ENCODE results near the gene PIP5K1A.
"Not testable (repeated sequence)": the region's sequence is repeated elsewhere in the genome, so short reads cannot be mapped to it uniquely, and the experiment has no call there.

The PIP5K1A gene, protein sequence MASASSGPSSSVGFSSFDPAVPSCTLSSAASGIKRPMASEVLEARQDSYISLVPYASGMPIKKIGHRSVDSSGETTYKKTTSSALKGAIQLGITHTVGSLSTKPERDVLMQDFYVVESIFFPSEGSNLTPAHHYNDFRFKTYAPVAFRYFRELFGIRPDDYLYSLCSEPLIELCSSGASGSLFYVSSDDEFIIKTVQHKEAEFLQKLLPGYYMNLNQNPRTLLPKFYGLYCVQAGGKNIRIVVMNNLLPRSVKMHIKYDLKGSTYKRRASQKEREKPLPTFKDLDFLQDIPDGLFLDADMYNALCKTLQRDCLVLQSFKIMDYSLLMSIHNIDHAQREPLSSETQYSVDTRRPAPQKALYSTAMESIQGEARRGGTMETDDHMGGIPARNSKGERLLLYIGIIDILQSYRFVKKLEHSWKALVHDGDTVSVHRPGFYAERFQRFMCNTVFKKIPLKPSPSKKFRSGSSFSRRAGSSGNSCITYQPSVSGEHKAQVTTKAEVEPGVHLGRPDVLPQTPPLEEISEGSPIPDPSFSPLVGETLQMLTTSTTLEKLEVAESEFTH

DNA sequence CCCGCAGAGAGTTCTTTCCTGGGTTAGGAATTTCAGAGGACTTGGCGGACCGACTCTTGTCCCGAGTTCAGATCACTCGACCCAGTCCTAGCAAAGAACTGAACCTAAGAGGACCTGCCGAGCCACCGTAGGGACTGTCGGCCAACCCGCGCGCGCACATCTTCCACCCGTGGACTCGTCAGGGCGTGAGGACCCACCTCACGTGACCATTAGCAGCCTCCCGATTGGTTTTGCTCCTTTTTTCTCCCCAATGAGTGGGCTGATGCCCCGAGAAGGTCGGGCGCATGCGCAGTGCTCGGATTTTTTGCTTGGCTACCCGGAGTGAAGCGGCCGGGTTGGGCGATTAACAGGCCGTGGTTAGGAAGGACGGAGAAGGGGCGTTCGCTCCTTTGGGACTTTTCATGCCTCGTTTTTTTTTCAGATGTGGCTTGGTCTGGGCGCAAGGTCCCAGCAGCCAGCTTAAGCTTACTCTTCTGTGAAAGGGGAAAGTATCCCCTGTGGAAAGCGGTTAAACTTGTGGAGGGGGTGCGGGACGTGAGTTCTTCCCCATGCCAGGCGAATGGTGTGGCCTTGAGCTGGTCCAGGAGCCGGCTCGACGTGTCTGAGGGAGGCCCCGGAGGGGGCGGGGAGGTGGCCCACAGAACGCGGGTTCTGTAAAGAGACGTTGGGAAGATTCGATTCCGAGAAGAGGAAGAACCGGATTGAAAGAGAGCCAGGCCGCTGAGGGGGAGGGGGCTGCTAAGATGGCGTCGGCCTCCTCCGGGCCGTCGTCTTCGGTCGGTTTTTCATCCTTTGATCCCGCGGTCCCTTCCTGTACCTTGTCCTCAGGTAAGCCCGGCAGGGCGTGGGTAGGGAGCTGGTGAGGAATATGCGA, at the start of gene PIP5K1A:
Gene PIP5K1A (plus strand): TSS at position 299 of the 874 bp plus-strand sequence. CDS start 445 bp downstream, at position 744.
- DNase-seq, result peak; percentile 98

DNA sequence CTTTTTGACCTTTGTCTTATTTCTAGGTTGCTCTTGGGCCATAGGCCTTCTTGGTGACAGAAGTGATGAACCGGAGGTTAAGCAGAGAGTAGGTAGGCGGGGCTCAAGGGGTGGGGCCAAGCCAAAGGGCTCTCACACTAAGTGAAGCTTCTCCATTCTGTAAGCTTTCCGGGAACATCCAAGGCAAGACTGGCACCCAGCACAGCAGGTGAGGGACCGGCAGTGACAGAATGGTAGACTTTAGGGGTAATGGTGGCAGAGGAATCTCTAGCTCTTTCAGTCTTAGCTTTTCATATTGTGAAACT, 41.9 kb upstream of the PIP5K1A start, which contains the start of gene TNFAIP8L2:
Gene TNFAIP8L2 (plus strand): TSS at position 135 of the 305 bp plus-strand sequence. CDS start 2,049 bp downstream, outside the sequence.
- no peak for DNase-seq

DNA sequence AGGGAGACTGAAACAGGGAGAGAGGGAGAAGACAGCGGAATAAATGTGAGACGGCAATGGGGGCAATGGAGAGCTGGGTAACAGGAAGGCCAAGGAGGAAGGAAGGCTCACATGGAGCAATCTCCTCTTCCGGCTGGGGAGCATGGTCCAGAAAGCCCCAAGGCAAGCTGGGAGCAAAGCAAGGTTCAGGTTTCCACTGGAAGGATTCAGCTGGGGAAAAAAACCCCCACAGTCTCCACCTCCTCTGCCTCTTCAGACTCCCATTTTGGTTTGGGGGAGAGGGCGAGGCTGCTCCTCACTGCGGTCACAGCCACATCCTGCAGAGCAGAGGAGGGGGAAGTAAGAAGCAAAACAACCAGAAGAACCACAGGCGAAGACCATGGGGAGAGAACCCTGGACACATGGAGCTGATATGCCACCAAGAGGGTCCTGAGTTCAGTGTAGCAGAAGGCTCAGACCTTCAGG, 41.3 kb upstream of the PIP5K1A start:
- DNase-seq, result no peak

DNA sequence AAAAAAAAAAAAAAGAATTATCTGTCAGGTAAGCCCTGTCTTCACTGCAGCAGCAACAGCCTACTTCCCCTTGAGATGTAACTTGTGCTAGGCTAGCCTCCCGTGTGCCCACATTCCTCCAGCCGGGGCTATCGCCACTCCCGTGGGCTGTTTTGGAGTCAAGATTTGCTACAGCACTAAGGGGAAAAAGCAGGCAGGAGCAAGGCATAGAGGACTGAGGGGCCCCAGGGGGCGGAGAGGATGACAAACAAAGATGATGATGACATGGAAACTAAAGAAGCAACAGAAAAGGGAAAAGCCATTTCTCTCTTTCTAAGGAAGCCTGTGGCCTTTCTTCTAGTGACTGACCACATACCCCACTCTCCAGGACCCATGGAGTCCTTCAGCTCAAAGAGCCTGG, 40.0 kb upstream of the PIP5K1A start:
- no peak for DNase-seq

DNA sequence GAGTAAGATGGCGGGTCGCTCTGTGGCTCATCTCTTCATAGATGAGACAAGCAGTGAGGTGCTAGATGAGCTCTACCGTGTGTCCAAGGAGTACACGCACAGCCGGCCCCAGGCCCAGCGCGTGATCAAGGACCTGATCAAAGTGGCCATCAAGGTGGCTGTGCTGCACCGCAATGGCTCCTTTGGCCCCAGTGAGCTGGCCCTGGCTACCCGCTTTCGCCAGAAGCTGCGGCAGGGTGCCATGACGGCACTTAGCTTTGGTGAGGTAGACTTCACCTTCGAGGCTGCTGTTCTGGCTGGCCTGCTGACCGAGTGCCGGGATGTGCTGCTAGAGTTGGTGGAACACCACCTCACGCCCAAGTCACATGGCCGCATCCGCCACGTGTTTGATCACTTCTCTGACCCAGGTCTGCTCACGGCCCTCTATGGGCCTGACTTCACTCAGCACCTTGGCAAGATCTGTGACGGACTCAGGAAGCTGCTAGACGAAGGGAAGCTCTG, 39.6 kb upstream of the PIP5K1A start:
- no peak for DNase-seq

DNA sequence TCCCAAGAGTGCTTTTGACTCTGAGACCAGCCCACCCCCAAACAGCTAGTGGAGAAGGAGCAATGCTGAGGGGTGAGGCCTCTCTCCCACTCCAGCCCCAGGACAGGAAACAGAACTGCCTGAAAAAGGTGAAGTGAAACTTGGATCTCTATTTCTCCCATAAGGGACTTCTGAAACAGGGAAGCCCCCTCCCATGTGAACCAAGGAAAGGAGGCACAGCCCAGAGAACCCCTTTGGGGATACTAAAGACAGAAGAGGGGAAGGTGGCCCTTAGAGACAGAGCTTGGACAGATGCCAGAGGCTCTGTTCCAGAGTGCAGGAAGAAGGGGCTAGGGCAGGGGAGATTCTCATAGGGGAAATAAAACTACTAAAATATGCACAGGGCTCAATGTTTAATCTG, 39.0 kb upstream of the PIP5K1A start:
- no peak for DNase-seq

DNA sequence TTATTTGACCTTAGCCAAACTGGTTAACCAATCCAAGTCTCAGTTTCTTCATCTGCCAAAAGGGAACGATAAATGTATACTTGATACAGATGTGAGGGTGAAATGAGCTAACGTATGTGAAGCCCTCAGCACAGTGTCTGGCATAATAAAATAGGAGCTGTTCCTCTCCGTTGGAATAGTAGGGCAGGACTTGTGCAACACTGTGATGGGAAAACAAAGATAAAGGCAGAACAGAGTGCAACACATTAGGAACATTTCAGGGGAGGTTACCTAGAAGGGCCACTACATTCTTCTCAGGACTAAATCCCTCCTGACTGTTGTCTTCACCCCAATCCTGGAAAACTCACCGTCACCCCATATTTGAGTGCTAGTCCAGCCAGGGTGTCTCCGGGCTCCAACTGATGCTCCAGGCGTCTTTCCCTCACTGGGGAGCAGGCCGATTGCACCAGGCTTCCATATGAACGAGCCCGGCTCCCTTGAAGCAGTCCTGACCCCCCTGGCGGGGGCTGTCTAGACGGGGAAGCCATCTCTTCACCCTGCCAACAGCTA, 33.5 kb upstream of the PIP5K1A start:
- no peak for DNase-seq

DNA sequence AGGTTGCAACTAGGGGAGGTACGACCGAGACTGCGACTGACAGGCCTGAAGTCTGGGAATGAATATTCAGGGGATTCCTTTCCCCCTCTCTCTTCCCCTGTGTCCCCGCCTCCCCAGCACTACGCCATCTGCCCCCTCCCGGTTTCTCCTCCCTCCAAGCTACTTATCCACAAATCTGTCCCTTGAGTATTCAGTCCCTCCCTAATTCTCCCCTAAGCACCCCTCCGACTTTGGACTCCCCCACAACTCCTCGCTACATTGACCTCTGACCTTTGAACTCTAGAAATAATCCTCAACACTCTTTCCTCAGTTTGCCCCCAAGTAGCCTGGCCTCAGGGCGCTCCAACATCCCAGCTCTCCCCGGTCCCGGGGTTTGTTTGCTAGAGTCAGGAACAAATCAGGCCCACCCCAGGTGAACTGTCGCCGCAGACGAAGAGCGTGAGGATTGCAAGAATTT, 33.0 kb upstream of the PIP5K1A start:
- DNase-seq, result peak; percentile 63

DNA sequence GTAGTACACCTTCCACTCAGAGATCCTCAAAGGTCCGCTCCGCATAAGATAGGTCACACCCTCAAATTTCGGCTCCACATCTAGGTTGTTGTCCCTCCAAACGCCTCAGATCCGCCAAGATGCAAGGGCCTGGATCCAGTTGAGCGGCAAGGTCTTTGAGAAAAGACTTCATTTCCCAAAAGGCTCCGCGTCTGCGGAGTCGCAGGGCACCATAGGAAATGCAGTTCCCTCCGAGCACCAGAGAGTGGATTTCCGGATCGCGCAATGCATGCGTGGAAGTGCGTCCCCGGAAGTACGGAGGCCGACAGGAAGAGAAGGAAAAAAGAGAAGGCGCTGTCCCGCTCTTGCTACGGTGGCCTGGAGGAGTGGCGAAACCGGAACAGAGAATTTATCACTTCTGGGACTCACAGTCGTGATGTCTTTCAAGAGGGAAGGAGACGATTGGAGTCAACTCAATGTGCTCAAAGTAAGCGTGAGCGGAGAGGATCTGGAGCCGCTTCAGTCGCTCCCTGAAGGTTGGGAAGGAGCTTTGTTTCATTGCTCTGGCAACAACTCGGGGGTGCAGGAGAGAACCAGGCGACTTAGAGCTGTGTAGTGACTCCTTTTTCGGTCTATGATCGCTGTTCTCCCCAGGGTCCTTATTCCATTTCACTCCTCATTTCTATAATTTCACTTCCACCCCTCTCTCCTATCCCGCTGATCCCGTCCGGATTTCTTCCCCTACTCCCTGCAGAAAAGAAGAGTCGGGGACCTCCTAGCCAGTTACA, 32.4 kb upstream of the PIP5K1A start, which contains the start of the genes LYSMD1 and SCNM1:
Gene LYSMD1 (minus strand): TSS at position 165 of the 767 bp plus-strand sequence. CDS start 644 bp downstream, outside the sequence.
Gene SCNM1 (plus strand): TSS at position 407 of the 767 bp plus-strand sequence. CDS start 9 bp downstream, at position 416.
- DNase-seq, result peak; percentile 98

DNA sequence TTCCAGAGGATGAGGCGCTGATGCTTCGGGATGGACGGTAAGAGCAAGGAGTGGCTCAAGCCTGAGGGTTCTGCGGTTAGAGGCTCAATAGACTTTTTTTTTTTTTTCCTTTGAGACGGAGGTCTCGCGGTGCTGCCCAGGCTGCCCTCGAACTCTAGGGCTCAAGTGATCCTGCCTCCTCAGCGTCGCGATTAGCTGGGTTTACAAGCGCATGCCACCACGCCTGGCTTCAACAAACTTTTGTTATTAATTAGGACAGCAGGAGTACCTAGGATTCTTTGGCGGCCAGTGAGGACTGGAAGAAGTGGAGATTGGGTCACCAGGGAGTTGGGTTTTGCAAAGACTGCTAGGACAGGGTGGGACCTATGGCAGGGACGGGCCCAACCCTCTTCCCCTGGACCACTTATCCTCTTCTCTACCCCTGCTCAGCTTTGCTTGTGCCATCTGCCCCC, 31.8 kb upstream of the PIP5K1A start:
- no peak for DNase-seq

DNA sequence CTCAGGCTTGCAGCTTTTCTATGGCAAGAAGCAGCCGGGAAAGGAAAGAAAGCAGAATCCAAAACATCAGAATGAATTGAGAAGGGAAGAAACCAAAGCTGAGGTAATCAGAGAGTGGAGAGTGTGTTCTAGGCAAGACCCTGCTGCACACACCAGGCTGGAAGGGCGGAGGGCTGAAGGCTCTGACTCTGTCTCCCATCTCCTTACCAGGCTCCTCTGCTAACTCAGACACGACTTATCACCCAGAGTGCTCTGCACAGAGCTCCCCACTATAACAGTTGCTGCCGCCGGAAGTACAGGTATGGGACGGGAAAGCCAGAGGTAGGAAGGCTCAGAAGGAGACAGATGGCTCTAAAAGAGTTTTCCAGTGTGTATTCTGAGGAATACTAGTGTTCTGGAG, 31.2 kb upstream of the PIP5K1A start:
- no peak for DNase-seq

DNA sequence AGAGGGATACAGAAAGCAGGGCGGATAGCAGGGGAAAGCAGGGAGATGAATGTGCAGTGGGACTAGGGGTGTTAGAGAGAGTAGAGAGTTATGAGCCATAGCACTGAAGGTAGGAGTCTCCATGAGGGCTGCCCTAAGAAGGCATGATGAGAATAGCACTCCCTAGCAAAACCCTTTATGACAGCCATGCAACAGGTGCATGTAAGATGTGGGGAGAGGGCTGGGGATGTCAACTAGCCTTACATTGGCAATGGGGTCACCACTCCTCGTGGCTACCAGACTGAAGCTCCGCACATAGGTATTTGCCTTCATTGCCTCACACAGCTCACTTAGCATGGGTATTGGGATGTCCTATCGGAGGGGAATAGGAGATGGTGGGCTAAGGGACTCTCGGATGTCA, 27.2 kb upstream of the PIP5K1A start:
- no peak for DNase-seq

DNA sequence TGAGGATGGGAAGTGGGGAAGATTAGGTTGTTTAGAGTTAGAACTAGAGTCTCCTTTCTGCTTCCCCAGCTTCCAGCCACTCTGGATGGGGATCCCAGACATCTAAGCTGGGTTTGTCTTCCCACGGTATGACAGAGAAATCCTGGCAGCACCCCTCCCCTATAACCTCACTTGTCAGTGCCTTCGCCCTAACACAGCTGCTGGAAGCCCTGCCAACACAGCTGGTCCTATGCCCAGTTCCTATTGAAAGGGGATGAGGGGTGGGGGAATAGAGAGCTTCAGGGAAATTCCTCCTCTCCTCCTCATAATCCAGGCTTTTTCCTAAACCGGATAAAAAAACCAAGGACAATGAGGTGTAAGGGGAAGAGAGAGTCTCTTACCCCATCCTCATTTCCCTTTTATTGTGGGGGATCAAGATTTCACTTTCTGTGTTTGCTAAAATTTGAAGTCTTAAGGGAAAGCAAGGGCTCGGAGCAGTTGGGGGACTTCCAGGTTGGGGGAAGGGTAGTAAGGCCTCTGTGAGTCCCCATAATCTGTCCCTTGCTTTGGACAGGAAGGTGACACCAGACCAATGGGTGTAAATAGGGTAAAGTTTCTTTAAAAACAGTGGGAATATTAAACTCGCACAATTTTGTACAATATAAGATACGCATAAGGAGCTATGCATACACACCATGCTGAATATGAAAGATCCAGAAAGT, 23.2 kb upstream of the PIP5K1A start:
- DNase-seq, result peak; percentile 73

DNA sequence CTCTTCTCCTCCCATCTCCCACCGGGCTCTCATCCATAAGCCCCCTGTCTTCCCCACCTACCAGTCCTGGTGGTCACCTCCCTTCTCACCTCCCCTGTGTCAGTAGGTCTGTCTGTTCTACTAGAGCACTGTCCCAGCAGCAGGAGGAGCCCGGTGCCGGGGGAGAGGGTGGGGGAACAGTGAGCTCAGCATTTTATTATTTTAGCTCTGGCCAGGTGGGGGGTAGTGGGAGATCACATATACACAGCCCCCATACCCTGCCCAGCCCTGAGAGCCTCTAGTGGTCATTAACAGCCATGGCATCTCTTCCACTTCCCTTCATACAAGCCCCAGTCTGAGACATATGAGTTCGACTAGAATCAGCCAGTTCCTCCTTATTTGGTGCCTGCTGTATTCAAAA, 22.5 kb upstream of the PIP5K1A start, which contains the start of gene TMOD4:
Gene TMOD4 (minus strand): TSS at position 119 of the 400 bp plus-strand sequence. CDS start 1,106 bp downstream, outside the sequence.
- no peak for DNase-seq

DNA sequence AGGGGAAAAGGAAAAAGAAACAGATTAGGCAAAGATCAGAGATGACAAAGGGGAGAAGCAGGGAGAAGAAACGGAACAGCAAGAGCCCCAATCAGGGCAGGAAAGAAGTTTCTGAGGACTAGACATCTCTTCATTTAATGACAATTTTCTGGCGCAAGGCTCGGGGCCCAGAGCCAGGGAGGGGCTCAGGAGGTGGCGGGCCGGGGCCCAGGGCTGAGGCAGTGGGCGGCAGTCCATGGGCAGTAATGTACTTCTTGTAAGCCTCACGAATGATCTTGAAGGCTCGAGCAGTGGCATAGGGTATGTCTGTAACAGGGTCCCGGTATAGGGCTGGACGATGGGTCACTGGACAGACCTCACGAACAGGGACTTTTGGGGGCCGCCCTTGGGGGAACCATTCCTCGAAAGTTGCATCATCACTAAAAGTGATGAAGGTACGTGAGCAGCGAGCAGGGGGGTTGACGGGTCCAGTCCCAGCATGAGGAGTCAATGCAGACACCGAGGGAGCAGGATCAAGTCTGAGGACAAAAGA, 21.8 kb upstream of the PIP5K1A start:
- DNase-seq, result no peak

DNA sequence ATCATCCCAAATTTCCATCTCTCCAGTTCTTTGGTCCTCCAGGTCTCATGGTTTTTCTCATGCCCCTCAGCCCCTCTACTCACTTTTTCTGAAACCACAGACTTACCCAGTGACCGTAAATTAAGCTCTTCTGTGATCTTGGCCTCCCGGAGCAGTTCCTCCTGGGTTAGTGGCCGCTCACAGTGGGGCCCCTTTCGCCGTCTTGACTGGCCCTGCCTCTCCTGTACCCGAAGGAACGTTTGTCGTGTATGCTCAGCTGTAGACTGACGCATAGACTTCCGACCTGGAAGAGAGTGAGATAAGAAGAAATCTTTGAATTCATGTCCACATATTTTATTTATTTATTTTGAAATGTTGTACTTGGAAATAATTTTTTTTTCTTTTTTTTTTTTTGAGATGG, 14.1 kb upstream of the PIP5K1A start:
- DNase-seq, result no peak

DNA sequence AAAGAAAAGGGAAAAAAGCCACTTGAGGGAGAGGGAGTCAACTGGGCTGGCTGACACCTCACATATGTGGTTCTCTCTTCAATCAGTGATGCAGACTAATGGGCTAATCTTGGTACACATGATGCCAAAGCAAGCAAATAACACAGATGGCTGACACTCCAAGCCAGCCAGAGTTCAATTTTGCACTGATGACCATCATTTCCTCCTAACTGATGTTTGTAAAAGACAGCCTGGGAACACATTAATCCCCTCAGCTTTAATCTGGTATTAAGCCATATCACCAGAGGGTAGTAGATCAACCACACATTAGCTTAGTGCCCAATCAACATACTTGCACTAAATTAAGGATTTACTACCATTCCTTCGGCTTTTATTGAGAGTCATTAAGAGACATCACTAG, 11.1 kb upstream of the PIP5K1A start:
- no peak for DNase-seq

DNA sequence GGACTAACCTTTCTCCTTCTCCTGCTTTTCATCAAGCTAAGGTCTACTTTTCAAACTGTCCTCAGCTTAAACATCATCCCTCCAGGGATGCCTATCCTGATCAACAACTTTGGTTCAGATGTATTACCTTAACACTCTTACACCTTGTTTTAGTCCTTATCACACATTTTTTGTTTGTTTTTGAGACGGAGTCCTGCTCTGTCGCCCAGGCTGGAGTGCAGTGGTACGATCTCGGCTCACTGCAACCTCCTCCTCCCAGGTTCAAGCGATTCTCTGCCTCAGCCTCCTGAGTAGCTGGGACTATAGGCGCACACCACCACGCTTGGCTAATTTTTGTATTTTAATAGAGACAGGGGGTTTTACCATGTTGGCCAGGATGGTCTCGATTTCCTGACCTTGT, 9.7 kb upstream of the PIP5K1A start:
- not testable (repeated sequence) for DNase-seq

DNA sequence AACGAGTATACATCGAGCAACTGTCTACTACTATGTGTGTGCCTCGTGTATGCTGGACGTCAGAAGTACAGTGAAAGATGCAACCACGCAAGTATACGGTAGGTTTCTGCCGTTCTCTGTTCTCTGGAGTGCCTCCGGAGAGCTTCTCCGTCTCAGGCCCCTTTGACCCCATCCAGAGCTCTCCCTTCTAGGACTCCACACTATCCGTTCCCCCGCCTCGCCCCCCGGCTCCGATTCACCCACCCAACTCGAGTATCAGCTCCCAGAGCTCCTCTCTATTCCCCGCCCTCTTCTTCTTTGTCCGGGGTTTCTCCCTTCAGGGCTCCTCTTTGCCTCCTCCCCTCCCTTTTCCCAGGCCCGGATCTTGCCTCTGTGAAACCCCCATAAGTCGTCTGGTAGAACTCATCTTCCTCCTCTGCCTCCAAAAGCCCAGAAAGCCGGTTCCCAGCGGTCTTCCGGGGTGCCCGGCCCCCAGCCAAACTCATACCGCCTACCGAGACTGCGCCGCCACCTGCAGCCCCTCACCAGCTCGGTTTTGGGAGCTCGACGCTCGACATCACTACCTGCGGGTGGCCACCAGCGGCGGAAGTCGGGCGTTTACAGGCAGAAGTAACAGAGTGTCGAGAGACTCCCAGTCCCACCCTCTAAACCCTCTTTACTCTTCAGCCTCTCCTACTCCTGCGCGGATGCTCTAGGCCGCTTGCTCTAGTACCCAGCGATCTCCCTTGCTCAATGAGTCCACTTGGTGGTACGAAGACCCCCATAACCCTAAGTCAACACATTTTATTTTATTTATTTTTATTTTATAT, 8.5 kb upstream of the PIP5K1A start, which contains the start of gene VPS72:
Gene VPS72 (minus strand): TSS at position 561 of the 809 bp plus-strand sequence. CDS start 76 bp downstream, at position 485.
- peak; percentile 90 for DNase-seq

Measured in left hindlimb (tissue), 1 donor.